HepG2 (cell line): Measurements from ENCODE around the gene SULT2B1.

Source experiments
- CHCHD3 ChIP-seq: sonication (generic); formaldehyde crosslinking; IDR thresholded peaks from 2 replicates; pipeline ENCODE4 v1.8.0; 2022; ENCODE audit warnings: mild to moderate bottlenecking, missing genetic modification reagents, moderate library complexity
- CHD4 ChIP-seq: fragments of 200-600 bp; sonication (generic); IDR thresholded peaks from 2 replicates; pipeline ENCODE4 v1.7.0; 2017; ENCODE audit warnings: mild to moderate bottlenecking, low read length, borderline replicate concordance
- E2F1 ChIP-seq: sonication (generic); formaldehyde crosslinking; IDR thresholded peaks from 2 replicates; pipeline ENCODE4 v1.5.0; 2020; ENCODE audit warnings: missing genetic modification reagents
- MXI1 ChIP-seq: IDR thresholded peaks from 3 replicates; pipeline ENCODE4 v1.6.1; 2012; ENCODE audit warnings: low read depth, low read length, inconsistent platforms, borderline replicate concordance
- NFE2 ChIP-seq: sonication (generic); formaldehyde crosslinking; IDR thresholded peaks from 2 replicates; pipeline ENCODE4 v1.4.0; 2020; ENCODE audit warnings: missing genetic modification reagents
- PAX8 ChIP-seq: sonication (generic); formaldehyde crosslinking; IDR thresholded peaks from 2 replicates; pipeline ENCODE4 v1.8.0; 2022; ENCODE audit warnings: mild to moderate bottlenecking, missing genetic modification reagents, borderline replicate concordance
- PBX3 ChIP-seq: sonication (generic); formaldehyde crosslinking; IDR thresholded peaks from 2 replicates; pipeline ENCODE4 v1.8.1; 2023; ENCODE audit warnings: missing genetic modification reagents, inconsistent platforms, borderline replicate concordance
- POLR2A ChIP-seq, 2 experiments: IDR thresholded peaks; 2 replicates each; pipeline ENCODE4 v1.6.1; 2011; ENCODE audit warnings: low read depth in 2 of 2, low read length in 2 of 2, mild to moderate bottlenecking in 1 of 2, moderate library complexity in 1 of 2; ENCODE audit not compliant: insufficient read depth in 1 of 2
- PREB ChIP-seq: sonication (generic); formaldehyde crosslinking; IDR thresholded peaks from 2 replicates; pipeline ENCODE4 v1.4.0; 2020; ENCODE audit warnings: missing genetic modification reagents
- RAD21 ChIP-seq: fragments of 450-650 bp; formaldehyde crosslinking; IDR thresholded peaks from 2 replicates; pipeline ENCODE4 v1.5.0; 2020; ENCODE audit warnings: mild to moderate bottlenecking
- SNAI1 ChIP-seq: sonication (generic); formaldehyde crosslinking; IDR thresholded peaks from 2 replicates; pipeline ENCODE4 v1.5.0; 2020; ENCODE audit warnings: mild to moderate bottlenecking, missing genetic modification reagents, borderline replicate concordance
- ZBTB14 ChIP-seq: sonication (generic); formaldehyde crosslinking; IDR thresholded peaks from 2 replicates; pipeline ENCODE4 v1.4.0; 2020; ENCODE audit warnings: missing genetic modification reagents
- ZNF567 ChIP-seq: sonication (generic); formaldehyde crosslinking; IDR thresholded peaks from 2 replicates; pipeline ENCODE4 v1.8.1; 2023; ENCODE audit warnings: mild to moderate bottlenecking, missing genetic modification reagents, borderline replicate concordance
- ZNF782 ChIP-seq: sonication (generic); formaldehyde crosslinking; IDR thresholded peaks from 2 replicates; pipeline ENCODE4 v1.4.0; 2020; ENCODE audit warnings: missing genetic modification reagents, mild to moderate bottlenecking, borderline replicate concordance

GRCh38 chr19:48632692-48633147, 80.7 kb downstream of the SULT2B1 start:
- TF ChIP-seq POLR2A (IDR thresholded peaks at IDR 0.05; ENCODE audit: insufficient read depth in 1 of 2, low read depth in 2 of 2, low read length in 2 of 2) (no peak), NFE2 (CRISPR knock-in tag) (no peak), PREB (CRISPR knock-in tag) (no peak), ZNF782 (CRISPR knock-in tag) (no peak), RAD21 (CRISPR knock-in tag) (no peak), PBX3 (CRISPR knock-in tag) (no peak), MXI1 (no peak), SNAI1 (CRISPR knock-in tag) (no peak), ZBTB14 (CRISPR knock-in tag) (no peak), CHCHD3 (CRISPR knock-in tag) (no peak), PAX8 (CRISPR knock-in tag) (no peak), E2F1 (no peak), ZNF567 (CRISPR knock-in tag) (no peak), CHD4 (no peak)
